HG02759 (cell line): ENCODE data around the gene SPTLC3.

ENCODE experiments used
- ATAC-seq: cut with Tn5 transposase; IDR thresholded peaks from one replicate; pipeline ENCODE4 v1.9.1; 2021; ENCODE audit warnings: mild to moderate bottlenecking, moderate library complexity; ENCODE audit not compliant: unreplicated experiment

SPTLC3 gene

DNA sequence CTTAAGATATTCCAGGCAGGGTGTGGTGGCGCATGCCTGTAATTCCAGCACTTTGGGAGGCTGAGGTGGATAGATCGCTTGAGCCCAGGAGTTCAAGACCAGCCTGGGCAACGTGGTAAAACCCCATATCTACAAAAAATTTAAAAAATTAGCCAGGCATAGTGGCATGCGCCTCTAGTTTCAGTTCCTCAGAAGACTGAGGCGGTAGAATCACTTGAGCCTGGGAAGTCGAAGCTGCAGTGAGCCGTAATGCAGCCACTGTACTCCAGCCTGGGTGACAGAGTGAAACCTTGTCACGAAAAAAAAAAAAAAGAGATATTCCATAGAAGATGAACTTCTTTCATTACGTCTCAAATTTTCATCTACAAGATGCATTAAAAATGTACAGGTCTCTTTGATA lies 165.6 kb downstream of the SPTLC3 start:
- peak; percentile 76 for ATAC-seq

GRCh38 chr20:13180986-13181889 lies 172.5 kb downstream of the SPTLC3 start:
- ATAC-seq = no peak

GRCh38 chr20:13183005-13183404 lies 174.2 kb downstream of the SPTLC3 start:
- ATAC-seq = peak; percentile 62

DNA sequence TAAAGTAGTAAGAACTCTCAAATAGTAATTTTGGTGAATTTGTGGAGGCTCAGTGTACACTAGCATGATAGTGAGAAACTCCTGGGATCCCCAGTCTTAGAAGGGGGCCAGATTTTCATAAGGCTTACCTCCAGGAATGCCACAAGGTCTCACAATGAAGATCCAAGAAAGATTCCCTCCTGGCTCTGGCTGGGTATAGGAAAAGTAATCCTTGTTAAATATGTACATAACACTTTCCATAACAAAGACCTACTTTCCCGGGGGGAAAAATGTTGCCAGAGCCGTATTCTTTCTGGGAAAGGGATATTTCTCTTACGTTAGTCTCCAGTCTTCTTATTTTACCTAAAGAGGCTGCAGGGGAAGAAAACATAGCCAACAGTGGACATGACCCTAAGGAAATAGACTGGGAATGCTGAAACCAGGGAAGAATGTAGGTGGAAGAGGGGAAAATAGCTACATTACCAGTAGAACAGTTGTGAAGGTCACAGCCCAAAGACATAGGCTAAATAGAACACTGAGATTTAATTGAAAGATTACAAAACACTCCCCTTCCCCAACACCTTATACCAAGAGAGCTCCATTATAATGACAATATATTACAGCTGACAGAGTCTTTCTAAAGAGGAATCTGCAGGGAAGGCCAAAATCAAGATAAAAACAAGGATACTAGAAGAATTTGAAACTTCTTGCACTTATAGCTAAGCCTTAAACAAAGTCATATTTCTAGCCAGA lies 177.4 kb downstream of the SPTLC3 start:
- no peak for ATAC-seq

- no peak for ATAC-seq
These were observed 179.1 kb downstream of the SPTLC3 start for GRCh38 chr20:13187899-13188298.

DNA sequence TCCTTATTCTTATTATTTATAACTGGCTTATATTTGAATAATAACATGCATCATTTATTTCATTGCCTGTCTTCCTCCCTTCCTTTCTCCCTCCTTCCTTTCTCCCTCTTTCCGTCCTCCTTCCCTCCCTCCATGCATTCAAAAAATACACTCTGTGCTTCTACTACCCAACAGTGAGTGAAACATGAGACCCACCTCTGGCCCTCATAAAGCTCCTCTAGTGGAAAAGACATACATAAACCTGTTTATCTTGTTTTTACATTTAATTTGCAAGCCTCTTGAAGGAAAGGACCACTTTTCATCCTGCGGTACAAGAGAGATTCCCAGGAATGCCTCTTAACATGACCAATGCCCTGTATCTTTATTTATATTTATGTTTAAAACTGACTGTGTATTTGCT lies 190.5 kb downstream of the SPTLC3 start:
- no peak for ATAC-seq

- ATAC-seq = no peak
These were observed 192.2 kb downstream of the SPTLC3 start for GRCh38 chr20:13200767-13201500.

DNA sequence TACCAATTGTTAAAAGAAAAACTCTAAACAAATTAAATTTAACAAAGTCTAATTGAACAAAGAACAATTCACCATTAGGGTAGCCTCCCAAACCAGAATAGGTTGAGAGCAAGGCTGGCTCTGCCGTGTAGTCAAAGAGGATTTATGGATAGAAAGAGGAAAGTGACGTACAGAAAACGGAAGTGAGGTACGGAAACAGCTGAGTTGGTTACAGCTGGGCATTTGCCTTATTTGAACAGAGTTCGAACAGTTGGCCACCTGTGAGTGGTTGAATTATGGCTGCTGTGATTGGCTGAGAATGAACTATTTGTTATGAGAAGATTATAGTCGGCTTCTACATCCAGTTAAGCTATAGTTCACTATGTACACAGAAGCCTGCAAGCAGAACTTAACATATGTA lies 193.8 kb downstream of the SPTLC3 start:
- no peak for ATAC-seq

DNA sequence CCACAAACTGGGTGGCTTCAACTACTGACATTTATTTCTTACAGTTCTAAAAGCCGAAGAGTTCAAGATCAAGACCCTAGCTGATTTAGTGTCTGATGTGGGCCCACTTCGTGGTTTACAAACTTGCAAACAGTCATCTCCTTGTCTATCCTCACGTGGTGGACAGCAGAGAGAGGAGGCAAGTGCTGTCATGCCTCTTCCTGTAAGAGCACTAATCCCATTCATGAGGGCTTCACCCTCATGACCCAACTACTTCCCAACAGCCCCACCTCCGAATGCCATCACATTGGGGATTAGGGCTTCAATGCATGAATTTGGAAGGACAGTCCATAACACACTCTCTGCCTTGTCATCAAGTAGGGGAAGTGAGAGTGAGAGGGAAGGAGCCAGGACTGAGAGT lies 196.7 kb downstream of the SPTLC3 start:
- no peak for ATAC-seq

GRCh38 chr20:13205848-13206434 lies 197.2 kb downstream of the SPTLC3 start:
- no peak for ATAC-seq

DNA sequence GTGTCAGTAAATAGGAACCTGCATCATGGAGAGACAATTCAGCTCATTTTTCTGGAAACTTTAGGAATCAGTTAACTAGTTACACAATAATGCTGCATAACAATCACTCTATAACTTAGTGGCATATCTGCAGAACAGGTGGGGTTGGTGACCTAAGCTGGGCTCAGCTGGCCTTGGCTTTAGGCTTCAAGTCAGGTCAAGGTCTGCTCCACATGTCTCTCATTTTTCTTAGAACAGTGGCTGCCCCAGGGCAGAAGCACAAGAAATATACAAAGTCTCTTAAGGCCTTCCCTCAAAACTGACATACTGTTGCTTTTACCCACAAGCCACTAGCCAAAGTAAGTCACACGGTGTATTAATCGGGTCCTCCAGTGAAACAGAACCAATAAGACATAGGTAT lies 198.2 kb downstream of the SPTLC3 start:
- no peak for ATAC-seq

DNA sequence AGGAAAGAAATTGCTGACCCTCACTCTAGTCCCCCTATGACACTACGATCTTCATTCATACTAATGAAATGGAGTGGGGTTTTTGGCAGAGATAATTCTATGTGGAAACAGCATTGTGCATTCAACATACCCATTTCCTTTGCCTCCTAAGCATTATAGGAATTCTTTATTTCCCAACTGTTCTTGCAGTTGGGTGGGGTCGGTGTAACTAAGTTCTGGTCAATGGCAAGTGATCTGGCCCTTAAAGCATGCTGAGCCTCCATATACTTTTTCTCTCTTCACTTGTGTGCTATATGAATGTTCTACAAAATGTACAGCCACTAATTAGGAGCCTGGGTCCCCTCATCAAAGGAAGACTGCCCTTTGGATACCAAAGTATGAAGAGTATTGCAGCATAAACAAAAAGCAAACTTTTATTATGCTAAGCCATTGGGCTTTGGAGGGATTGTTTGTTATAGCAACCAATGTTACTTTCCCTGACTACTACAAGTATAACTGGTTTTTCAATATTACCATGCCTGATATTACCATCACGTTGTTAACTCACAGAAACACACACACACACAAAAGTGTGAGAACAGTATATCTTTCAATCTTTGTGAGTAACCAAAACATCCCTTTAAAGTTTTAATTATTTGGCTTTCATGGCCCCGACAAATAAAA lies 203.3 kb downstream of the SPTLC3 start:
- ATAC-seq = no peak

DNA sequence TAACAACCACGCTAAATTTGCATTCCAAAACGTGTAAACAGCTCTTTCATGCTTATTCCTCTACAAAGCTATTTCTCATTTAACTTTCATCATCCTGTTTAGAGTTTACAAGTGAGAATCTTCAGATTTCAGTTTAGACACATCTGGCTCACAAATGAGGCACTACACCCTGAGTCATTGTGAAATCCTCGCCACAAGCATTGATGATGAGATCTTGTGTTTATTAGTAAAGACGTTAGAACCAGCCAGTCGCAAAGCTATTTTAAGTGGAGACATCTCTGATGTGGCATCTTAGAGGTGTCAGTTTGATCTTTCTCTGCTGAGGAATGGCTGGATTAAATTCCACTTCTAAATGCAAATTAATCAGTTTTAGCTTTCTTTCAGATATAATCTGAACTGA lies 204.0 kb downstream of the SPTLC3 start:
- ATAC-seq = no peak

GRCh38 chr20:13213335-13213734 lies 204.6 kb downstream of the SPTLC3 start:
- no peak for ATAC-seq

GRCh38 chr20:13216533-13216932 lies 207.8 kb downstream of the SPTLC3 start:
- ATAC-seq = no peak
